ENCODE data around the gene DYSF. TPM values are rescaled to one million over a fixed set of nuclear protein-coding genes. Genes with fewer than 3 reads are reported as not detected.

DYSF gene
- total RNA-seq, 4 donors from 2014 or later = 3.7 to 18.7 (median 10.6) TPM

DNA sequence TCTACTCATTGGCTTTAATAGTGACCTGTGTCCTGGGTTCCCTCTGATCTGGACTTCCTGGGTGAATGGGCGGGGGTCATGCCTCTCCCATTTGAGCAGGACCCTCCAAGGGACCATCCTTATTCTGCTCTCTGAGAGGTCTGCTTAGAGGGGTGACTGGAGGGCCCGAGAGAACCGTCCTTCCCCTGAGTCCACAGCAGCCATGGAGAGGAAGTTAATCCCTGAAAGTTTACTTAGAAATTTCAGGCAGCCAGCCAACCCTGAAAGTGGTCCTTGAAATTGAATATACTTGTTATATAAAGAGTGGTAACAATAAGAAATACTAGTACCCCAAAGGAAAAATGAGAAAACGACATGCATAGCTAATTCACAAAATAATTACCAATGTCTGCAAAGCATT, 226.1 kb downstream of the DYSF start:
- Histone ChIP-seq H3K27ac (no peak overlapping the region), H3K27me3 (no peaks in the 10 kb centered on the region), H3K9me3 (no peaks in the 10 kb centered on the region), H3K4me1 (no peaks in the 10 kb centered on the region), H3K36me3 (no peaks in the 10 kb centered on the region), H3K4me3 (no peak overlapping the region)
- in situ Hi-C loops (cut with MboI; ENCODE audit: low pct_ligation_motif_present in 1 of 4, low pct_unique_long_range_greater_than_20kb in 1 of 4, low sequenced_read_pairs in 3 of 4) = no loop called here
- WGBS, 2 donors (ENCODE audit: low coverage in 1 of 2) = 27 to 38% methylated on average over 1 to 4 of the region's 4 CpGs
- TF ChIP-seq, protein P1, sequence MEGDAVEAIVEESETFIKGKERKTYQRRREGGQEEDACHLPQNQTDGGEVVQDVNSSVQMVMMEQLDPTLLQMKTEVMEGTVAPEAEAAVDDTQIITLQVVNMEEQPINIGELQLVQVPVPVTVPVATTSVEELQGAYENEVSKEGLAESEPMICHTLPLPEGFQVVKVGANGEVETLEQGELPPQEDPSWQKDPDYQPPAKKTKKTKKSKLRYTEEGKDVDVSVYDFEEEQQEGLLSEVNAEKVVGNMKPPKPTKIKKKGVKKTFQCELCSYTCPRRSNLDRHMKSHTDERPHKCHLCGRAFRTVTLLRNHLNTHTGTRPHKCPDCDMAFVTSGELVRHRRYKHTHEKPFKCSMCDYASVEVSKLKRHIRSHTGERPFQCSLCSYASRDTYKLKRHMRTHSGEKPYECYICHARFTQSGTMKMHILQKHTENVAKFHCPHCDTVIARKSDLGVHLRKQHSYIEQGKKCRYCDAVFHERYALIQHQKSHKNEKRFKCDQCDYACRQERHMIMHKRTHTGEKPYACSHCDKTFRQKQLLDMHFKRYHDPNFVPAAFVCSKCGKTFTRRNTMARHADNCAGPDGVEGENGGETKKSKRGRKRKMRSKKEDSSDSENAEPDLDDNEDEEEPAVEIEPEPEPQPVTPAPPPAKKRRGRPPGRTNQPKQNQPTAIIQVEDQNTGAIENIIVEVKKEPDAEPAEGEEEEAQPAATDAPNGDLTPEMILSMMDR (IDR thresholded peaks at IDR 0.05) = no peak
- TF ChIP-seq EP300 (IDR thresholded peaks at IDR 0.05; ENCODE audit: low read depth) (no peak), POLR2A (IDR thresholded peaks at IDR 0.05) (no peak), POLR2AphosphoS5 (IDR thresholded peaks at IDR 0.05) (no peak)
- DNase-seq = no peak
- intact Hi-C loops (cut with DNase I; ENCODE audit: low total_unique reads) = no loop called here

DNA sequence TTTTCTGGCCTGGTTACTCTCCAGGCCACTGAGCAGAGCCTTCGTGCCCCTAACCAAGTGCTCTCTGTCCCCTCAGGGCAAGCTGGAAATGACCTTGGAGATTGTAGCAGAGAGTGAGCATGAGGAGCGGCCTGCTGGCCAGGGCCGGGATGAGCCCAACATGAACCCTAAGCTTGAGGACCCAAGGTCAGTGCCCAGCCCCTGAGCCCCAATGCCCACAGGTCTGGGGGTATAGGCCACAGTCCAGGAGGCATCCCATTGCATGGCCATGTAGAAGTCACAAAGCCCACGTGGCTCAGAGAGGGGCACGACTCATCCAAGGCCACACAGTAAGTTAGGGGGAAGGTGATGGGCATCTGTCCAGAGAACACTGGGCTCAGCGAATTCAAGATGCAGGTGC, 227.6 kb downstream of the DYSF start:
- in situ Hi-C loops (cut with MboI; ENCODE audit: low pct_ligation_motif_present in 1 of 4, low pct_unique_long_range_greater_than_20kb in 1 of 4, low sequenced_read_pairs in 3 of 4) (no loop called here), intact Hi-C loops (cut with DNase I; ENCODE audit: low total_unique reads) (no loop called here)
- WGBS, 2 donors (ENCODE audit: low coverage in 1 of 2) = 80 to 90% methylated on average over 1 to 6 of the region's 6 CpGs
- H3K4me3 ChIP-seq = no peak overlapping the region
- H3K27me3 ChIP-seq = no peaks in the 10 kb centered on the region
- no peaks in the 10 kb centered on the region for H3K9me3 ChIP-seq
- TF ChIP-seq POLR2AphosphoS5 (IDR thresholded peaks at IDR 0.05) (no peak), POLR2A (IDR thresholded peaks at IDR 0.05) (no peak), EP300 (IDR thresholded peaks at IDR 0.05; ENCODE audit: low read depth) (no peak)
- TF ChIP-seq, protein P1 (IDR thresholded peaks at IDR 0.05) = no peak
- no peak for DNase-seq
- H3K4me1 ChIP-seq = no peaks in the 10 kb centered on the region
- H3K27ac ChIP-seq = no peak overlapping the region
- H3K36me3 ChIP-seq = no peaks in the 10 kb centered on the region

DNA sequence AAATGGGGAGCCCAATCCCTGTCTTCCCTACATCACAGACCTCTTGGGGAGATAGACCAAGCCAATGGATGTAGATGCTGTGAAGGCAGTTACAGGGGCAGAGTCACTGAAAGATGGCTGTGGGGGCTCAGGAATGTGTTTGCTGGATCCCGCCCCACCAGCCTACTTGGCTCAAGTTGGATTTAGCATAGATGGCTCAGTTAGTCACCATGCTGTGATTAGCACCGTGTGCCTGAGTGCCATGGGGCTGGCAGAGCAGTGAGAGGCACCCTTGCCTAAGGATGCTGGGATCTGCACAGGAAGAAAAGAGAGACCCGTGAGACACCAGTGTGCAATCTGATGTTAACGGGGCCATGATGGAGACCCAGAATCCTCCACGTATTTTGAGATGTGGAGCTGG, 228.3 kb downstream of the DYSF start:
- H3K36me3 ChIP-seq = no peaks in the 10 kb centered on the region
- H3K4me3 ChIP-seq = no peak overlapping the region
- no peaks in the 10 kb centered on the region for H3K9me3 ChIP-seq
- no peaks in the 10 kb centered on the region for H3K27me3 ChIP-seq
- intact Hi-C loops (cut with DNase I; ENCODE audit: low total_unique reads) = no loop called here
- 72% methylated on average over 5 of the region's 5 CpGs; no CpG with 5 or more reads in 1 of the 2 donors for WGBS, 2 donors (ENCODE audit: low coverage in 1 of 2)
- TF ChIP-seq POLR2AphosphoS5 (IDR thresholded peaks at IDR 0.05) (no peak), EP300 (IDR thresholded peaks at IDR 0.05; ENCODE audit: low read depth) (no peak), POLR2A (IDR thresholded peaks at IDR 0.05) (no peak)
- TF ChIP-seq, protein P1 (IDR thresholded peaks at IDR 0.05) = no peak
- no peak for DNase-seq
- no peaks in the 10 kb centered on the region for H3K4me1 ChIP-seq
- H3K27ac ChIP-seq = no peak overlapping the region
- in situ Hi-C loops (cut with MboI; ENCODE audit: low pct_ligation_motif_present in 1 of 4, low pct_unique_long_range_greater_than_20kb in 1 of 4, low sequenced_read_pairs in 3 of 4) = no loop called here

DNA sequence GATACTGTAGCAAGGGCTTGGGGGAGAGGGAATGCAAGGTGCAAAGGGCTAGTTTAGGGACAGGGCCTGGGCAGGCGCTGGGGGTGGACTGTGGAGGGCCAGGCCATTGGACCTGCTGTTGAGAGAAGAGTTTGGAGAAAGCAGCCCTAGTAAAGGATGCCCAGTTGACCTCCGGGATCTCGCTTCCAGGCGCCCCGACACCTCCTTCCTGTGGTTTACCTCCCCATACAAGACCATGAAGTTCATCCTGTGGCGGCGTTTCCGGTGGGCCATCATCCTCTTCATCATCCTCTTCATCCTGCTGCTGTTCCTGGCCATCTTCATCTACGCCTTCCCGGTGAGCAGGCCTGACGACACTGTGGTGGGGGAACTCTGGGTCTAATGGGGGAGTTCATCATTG, 229.0 kb downstream of the DYSF start:
- DNase-seq = no peak
- 92% methylated on average over 11 of the region's 11 CpGs; no CpG with 5 or more reads in 1 of the 2 donors for WGBS, 2 donors (ENCODE audit: low coverage in 1 of 2)
- Histone ChIP-seq H3K27me3 (no peaks in the 10 kb centered on the region), H3K36me3 (no peaks in the 10 kb centered on the region), H3K4me1 (no peaks in the 10 kb centered on the region), H3K27ac (no peak overlapping the region), H3K9me3 (no peaks in the 10 kb centered on the region), H3K4me3 (no peak overlapping the region)
- intact Hi-C loops (cut with DNase I; ENCODE audit: low total_unique reads) (no loop called here), in situ Hi-C loops (cut with MboI; ENCODE audit: low pct_ligation_motif_present in 1 of 4, low pct_unique_long_range_greater_than_20kb in 1 of 4, low sequenced_read_pairs in 3 of 4) (no loop called here)
- TF ChIP-seq POLR2AphosphoS5 (IDR thresholded peaks at IDR 0.05) (no peak), POLR2A (IDR thresholded peaks at IDR 0.05) (no peak), EP300 (IDR thresholded peaks at IDR 0.05; ENCODE audit: low read depth) (no peak)
- TF ChIP-seq, protein P1 (IDR thresholded peaks at IDR 0.05) = no peak

All from transverse colon (tissue), 4 donors.